ENCODE measurements around the gene AFG3L2.

GRCh38 chr18:12373116-12373770 lies 3.8 kb downstream of the AFG3L2 start:
- TF ChIP-seq MAX (IDR thresholded peaks at IDR 0.05) (no peak), CTCF (IDR thresholded peaks at IDR 0.05 in 2 of 3, conservative IDR thresholded peaks at IDR 0.05 in 1 of 3; ENCODE audit: borderline replicate concordance in 1 of 3, insufficient read depth in 1 of 3, low read depth in 2 of 3, low read length in 2 of 3) (no peak), EZH2 (IDR thresholded peaks at IDR 0.05) (no peak), ZNF274 (IDR thresholded peaks at IDR 0.05; ENCODE audit: low read depth, low read length) (no peak), POLR2A (IDR thresholded peaks at IDR 0.05; ENCODE audit: borderline replicate concordance, extremely low read depth, insufficient read depth, insufficient read length) (no peak), POLR2AphosphoS5 (IDR thresholded peaks at IDR 0.05; ENCODE audit: low read depth, low read length) (no peak), ELF1 (IDR thresholded peaks at IDR 0.05; ENCODE audit: borderline replicate concordance, low read depth) (no peak)

Data from HCT116 (cell line).